GM23338 (cell line): ENCODE data around the gene KIAA1755. TPM values are rescaled to one million over a fixed set of nuclear protein-coding genes. Genes with fewer than 3 reads are reported as not detected.

Experiments
- ATAC-seq: fragments of 200-7000 bp; cut with Tn5 transposase; 3 replicates; pipeline ENCODE4 v1.9.1; 2020
- DNase-seq: peaks from one replicate; pipeline ENCODE4 v3.0.0-alpha.2; 2015; ENCODE audit warnings: low spot score
- H2AFZ ChIP-seq: fragments of 200-600 bp; sonication (generic); 2 replicates; pipeline ENCODE4 v1.8.0; 2016; ENCODE audit warnings: antibody characterized with exemption, mild to moderate bottlenecking, moderate library complexity
- H3F3A ChIP-seq: fragments of 200-600 bp; sonication (generic); replicated peaks from 2 replicates; pipeline ENCODE4 v1.8.0; 2017; ENCODE audit warnings: antibody characterized with exemption, mixed run types, low read depth
- H3K27ac ChIP-seq: fragments of 200-600 bp; sonication (generic); 2 replicates; pipeline ENCODE4 v1.6.1; 2016; ENCODE audit warnings: low read depth
- H3K27me3 ChIP-seq: fragments of 200-600 bp; sonication (generic); 2 replicates; pipeline ENCODE4 v1.8.0; 2016; ENCODE audit warnings: mild to moderate bottlenecking, mixed run types, moderate library complexity; ENCODE audit not compliant: insufficient read depth
- H3K36me3 ChIP-seq: fragments of 200-600 bp; sonication (generic); 2 replicates; pipeline ENCODE4 v1.8.0; 2016; ENCODE audit warnings: mild to moderate bottlenecking; ENCODE audit not compliant: insufficient read depth
- H3K4me1 ChIP-seq: fragments of 200-600 bp; sonication (generic); 2 replicates; pipeline ENCODE4 v1.8.0; 2016; ENCODE audit warnings: mild to moderate bottlenecking, moderate library complexity; ENCODE audit not compliant: insufficient read depth
- H3K4me2 ChIP-seq: fragments of 200-600 bp; sonication (generic); 2 replicates; pipeline ENCODE4 v1.7.1; 2017; ENCODE audit warnings: mixed run types
- H3K4me3 ChIP-seq: fragments of 200-600 bp; sonication (generic); 2 replicates; pipeline ENCODE4 v1.6.1; 2016; ENCODE audit warnings: mixed run types
- H3K79me2 ChIP-seq: fragments of 200-600 bp; sonication (generic); replicated peaks from 2 replicates; pipeline ENCODE4 v1.8.0; 2017; ENCODE audit warnings: mild to moderate bottlenecking; ENCODE audit not compliant: insufficient read depth
- H3K9me2 ChIP-seq: fragments of 200-600 bp; sonication (generic); 2 replicates; pipeline ENCODE4 v1.8.0; 2017; ENCODE audit not compliant: insufficient read depth
- H4K20me1 ChIP-seq: fragments of 200-600 bp; sonication (generic); replicated peaks from 2 replicates; pipeline ENCODE4 v1.8.0; 2017; ENCODE audit warnings: mild to moderate bottlenecking; ENCODE audit not compliant: insufficient read depth
- H3K27ac Mint-ChIP-seq: 2 replicates; pipeline ENCODE4 v1.8.0; 2020; ENCODE audit warnings: inconsistent platforms, mild to moderate bottlenecking, moderate library complexity, mixed read lengths
- H3K27me3 Mint-ChIP-seq: 3 replicates; pipeline ENCODE4 v1.8.0; 2022; ENCODE audit warnings: low read depth, mild to moderate bottlenecking, moderate library complexity, mixed read lengths, inconsistent platforms; ENCODE audit not compliant: insufficient read depth, poor library complexity
- H3K36me3 Mint-ChIP-seq: 3 replicates; pipeline ENCODE4 v1.8.0; 2021; ENCODE audit warnings: low read depth, mild to moderate bottlenecking, inconsistent platforms, moderate library complexity, mixed read lengths
- H3K4me1 Mint-ChIP-seq: 3 replicates; pipeline ENCODE4 v1.8.0; 2020; ENCODE audit warnings: mild to moderate bottlenecking, inconsistent platforms, mixed read lengths
- H3K4me3 Mint-ChIP-seq: 3 replicates; pipeline ENCODE4 v1.8.0; 2021; ENCODE audit warnings: moderate library complexity, mild to moderate bottlenecking, inconsistent platforms, mixed read lengths
- H3K9me3 Mint-ChIP-seq: 3 replicates; pipeline ENCODE4 v1.8.0; 2020; ENCODE audit warnings: moderate library complexity, mild to moderate bottlenecking, inconsistent platforms, mixed read lengths
- CREB1 ChIP-seq: fragments of 250-450 bp; sonication (Bioruptor Pico); IDR thresholded peaks from 2 replicates; pipeline ENCODE4 v1.5.0; 2020; ENCODE audit warnings: low read depth, mild to moderate bottlenecking, moderate library complexity
- CTCF ChIP-seq, 2 experiments: fragments of 200-600 bp in 1 of 2; sonication (generic) in 1 of 2; conservative IDR thresholded peaks; 2 replicates each; pipeline versions ENCODE4 v1.5.1 to v1.6.1; 2016 to 2017; ENCODE audit warnings: antibody characterized with exemption in 2 of 2, low read depth in 2 of 2, mild to moderate bottlenecking in 2 of 2, moderate library complexity in 1 of 2
- EZH2 ChIP-seq: fragments of 200-600 bp; sonication (generic); IDR thresholded peaks from one replicate; pipeline ENCODE4 v1.8.0; 2017; ENCODE audit warnings: antibody characterized with exemption, mild to moderate bottlenecking, low read depth; ENCODE audit not compliant: unreplicated experiment
- JUNB ChIP-seq: IDR thresholded peaks from one replicate; pipeline ENCODE4 v1.6.1; 2016; ENCODE audit warnings: antibody characterized with exemption; ENCODE audit not compliant: unreplicated experiment
- POLR2AphosphoS5 ChIP-seq: IDR thresholded peaks from 2 replicates; pipeline ENCODE4 v1.6.1; 2016; ENCODE audit warnings: antibody characterized with exemption, low read depth
- ZNF114 ChIP-seq: fragments of 250-450 bp; sonication (Bioruptor Pico); IDR thresholded peaks from 2 replicates; pipeline ENCODE4 v1.5.0; 2020; ENCODE audit warnings: mild to moderate bottlenecking, moderate library complexity
- ZNF331 ChIP-seq: fragments of 250-450 bp; sonication (Bioruptor Pico); IDR thresholded peaks from 2 replicates; pipeline ENCODE4 v1.5.0; 2020; ENCODE audit warnings: low read depth, mild to moderate bottlenecking, moderate library complexity
- polyA plus RNA-seq: library from polyadenylated mRNA; unstranded; fragments of >200 nt; fragmentation: Nextera tagmentation; extraction: Ambion mirVana; gene quantifications from 2 replicates; pipeline ENCODE4 v1.2.1, GENCODE V29; 2016
- total RNA-seq: library from RNA; depleted of rRNA; stranded (reverse); fragments of >200 nt; shearing (Covaris generic); gene quantifications from 2 replicates; pipeline ENCODE4 v1.2.3, GENCODE V29; 2014
- TF ChIP-seq, protein P1 (sequence below): fragments of 250-450 bp; sonication (Bioruptor Pico); IDR thresholded peaks from 2 replicates; pipeline ENCODE4 v1.5.0; 2020; ENCODE audit warnings: mild to moderate bottlenecking, moderate library complexity

Gene KIAA1755
- total and polyA plus RNA-seq, 2 experiments from 2014 or later, result 0.28 TPM; not detected in 1

DNA sequence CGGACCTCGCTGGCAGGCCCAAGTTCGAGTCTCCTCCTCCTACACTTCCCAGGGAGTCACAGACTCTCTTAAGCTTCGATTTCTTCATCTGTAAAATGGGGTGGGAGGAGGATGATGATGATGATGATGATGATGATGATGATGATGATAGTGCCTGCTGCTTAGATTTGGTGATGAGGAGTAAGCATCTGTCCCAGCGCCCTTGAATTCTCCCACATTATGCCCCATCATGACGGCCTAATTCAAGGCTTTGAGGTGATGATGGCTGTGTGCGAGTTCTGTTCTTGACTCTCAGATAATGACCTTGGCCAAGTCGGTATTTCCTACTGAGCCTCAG lies 487 bp upstream of the KIAA1755 start:
- Mint-ChIP-seq H3K9me3 (no peaks in the 10 kb centered on the region), H3K27ac (no peak overlapping the region), H3K36me3 (no peaks in the 10 kb centered on the region), H3K4me3 (peak overlapping the region; percentile 69), H3K27me3 (peaks cover 17% of the 10 kb centered on the region), H3K4me1 (peaks cover 8% of the 10 kb centered on the region)
- no peaks in the 10 kb centered on the region for H3K79me2 ChIP-seq
- no peaks in the 10 kb centered on the region for H3K9me2 ChIP-seq
- H3F3A ChIP-seq, result no peaks in the 10 kb centered on the region
- peak overlapping the region; percentile 71; the same call in 1 of the 2 replicates for H3K4me2 ChIP-seq
- TF ChIP-seq EZH2 (no peak), ZNF331 (CRISPR knock-in tag) (no peak), CTCF (conservative IDR thresholded peaks at IDR 0.05; ENCODE audit: low read depth in 2 of 2) (no peak), POLR2AphosphoS5 (no peak), JUNB (no peak), CREB1 (CRISPR knock-in tag) (no peak), ZNF114 (CRISPR knock-in tag) (no peak)
- TF ChIP-seq, protein P1, sequence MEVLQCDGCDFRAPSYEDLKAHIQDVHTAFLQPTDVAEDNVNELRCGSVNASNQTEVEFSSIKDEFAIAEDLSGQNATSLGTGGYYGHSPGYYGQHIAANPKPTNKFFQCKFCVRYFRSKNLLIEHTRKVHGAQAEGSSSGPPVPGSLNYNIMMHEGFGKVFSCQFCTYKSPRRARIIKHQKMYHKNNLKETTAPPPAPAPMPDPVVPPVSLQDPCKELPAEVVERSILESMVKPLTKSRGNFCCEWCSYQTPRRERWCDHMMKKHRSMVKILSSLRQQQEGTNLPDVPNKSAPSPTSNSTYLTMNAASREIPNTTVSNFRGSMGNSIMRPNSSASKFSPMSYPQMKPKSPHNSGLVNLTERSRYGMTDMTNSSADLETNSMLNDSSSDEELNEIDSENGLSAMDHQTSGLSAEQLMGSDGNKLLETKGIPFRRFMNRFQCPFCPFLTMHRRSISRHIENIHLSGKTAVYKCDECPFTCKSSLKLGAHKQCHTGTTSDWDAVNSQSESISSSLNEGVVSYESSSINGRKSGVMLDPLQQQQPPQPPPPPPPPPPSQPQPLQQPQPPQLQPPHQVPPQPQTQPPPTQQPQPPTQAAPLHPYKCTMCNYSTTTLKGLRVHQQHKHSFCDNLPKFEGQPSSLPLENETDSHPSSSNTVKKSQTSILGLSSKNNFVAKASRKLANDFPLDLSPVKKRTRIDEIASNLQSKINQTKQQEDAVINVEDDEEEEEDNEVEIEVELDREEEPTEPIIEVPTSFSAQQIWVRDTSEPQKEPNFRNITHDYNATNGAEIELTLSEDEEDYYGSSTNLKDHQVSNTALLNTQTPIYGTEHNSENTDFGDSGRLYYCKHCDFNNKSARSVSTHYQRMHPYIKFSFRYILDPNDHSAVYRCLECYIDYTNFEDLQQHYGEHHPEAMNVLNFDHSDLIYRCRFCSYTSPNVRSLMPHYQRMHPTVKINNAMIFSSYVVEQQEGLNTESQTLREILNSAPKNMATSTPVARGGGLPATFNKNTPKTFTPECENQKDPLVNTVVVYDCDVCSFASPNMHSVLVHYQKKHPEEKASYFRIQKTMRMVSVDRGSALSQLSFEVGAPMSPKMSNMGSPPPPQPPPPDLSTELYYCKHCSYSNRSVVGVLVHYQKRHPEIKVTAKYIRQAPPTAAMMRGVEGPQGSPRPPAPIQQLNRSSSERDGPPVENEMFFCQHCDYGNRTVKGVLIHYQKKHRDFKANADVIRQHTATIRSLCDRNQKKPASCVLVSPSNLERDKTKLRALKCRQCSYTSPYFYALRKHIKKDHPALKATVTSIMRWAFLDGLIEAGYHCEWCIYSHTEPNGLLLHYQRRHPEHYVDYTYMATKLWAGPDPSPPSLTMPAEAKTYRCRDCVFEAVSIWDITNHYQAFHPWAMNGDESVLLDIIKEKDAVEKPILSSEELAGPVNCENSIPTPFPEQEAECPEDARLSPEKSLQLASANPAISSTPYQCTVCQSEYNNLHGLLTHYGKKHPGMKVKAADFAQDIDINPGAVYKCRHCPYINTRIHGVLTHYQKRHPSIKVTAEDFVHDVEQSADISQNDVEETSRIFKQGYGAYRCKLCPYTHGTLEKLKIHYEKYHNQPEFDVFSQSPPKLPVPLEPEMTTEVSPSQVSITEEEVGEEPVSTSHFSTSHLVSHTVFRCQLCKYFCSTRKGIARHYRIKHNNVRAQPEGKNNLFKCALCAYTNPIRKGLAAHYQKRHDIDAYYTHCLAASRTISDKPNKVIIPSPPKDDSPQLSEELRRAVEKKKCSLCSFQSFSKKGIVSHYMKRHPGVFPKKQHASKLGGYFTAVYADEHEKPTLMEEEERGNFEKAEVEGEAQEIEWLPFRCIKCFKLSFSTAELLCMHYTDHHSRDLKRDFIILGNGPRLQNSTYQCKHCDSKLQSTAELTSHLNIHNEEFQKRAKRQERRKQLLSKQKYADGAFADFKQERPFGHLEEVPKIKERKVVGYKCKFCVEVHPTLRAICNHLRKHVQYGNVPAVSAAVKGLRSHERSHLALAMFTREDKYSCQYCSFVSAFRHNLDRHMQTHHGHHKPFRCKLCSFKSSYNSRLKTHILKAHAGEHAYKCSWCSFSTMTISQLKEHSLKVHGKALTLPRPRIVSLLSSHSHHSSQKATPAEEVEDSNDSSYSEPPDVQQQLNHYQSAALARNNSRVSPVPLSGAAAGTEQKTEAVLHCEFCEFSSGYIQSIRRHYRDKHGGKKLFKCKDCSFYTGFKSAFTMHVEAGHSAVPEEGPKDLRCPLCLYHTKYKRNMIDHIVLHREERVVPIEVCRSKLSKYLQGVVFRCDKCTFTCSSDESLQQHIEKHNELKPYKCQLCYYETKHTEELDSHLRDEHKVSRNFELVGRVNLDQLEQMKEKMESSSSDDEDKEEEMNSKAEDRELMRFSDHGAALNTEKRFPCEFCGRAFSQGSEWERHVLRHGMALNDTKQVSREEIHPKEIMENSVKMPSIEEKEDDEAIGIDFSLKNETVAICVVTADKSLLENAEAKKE (CRISPR knock-in tag), result no peak
- no peak overlapping the region for H3K27ac ChIP-seq
- peak overlapping the region; percentile 60 for H3K4me3 ChIP-seq
- DNase-seq, result no peak
- H2AFZ ChIP-seq, result 0 out of 2 replicates have a peak overlapping the region, but pooled peaks have one; percentile 47
- H3K27me3 ChIP-seq, result peaks cover 23% of the 10 kb centered on the region
- no peaks in the 10 kb centered on the region for H4K20me1 ChIP-seq
- H3K36me3 ChIP-seq, result no peaks in the 10 kb centered on the region
- peaks cover 5% of the 10 kb centered on the region; the same call in 1 of the 2 replicates for H3K4me1 ChIP-seq
- no peak for ATAC-seq
